NCI-H82 treated with DMSO at 0.1 percent for 48 hours (cell line): ENCODE results near the gene RTRAF.

Experiments
- DNase-seq: peaks from one replicate; lab custom pipeline; 2025; ENCODE audit not compliant: unreplicated experiment; lab: John Stamatoyannopoulos, UW

Gene RTRAF

DNA sequence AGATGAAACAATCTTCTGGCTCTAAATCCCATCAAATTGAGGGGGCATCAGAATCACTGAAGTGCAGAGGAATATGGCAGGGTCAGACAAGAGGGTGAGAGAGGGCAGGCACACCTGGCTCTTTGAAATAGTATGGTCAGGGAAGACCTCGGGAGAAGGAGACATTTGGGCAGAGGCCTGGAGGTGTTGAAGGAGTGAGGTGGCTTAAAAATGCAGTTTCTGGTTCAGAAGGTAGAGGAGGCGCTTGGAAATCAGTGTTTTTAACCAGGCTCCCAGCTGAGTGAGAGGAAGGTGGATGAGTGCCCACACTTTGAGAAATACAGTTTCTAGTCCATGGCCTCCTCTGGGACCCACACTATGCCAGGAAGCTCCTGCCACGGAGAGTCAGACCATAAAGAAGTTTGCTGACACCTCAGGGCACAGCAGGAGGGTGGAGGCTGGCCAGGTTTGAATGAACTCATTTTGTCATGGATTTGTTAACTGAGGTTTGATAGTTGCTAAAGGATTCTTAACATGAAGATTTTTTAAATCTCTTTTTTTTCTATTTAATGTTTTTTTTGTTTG, 59.4 kb downstream of the RTRAF start:
- DNase-seq: no peak

DNA sequence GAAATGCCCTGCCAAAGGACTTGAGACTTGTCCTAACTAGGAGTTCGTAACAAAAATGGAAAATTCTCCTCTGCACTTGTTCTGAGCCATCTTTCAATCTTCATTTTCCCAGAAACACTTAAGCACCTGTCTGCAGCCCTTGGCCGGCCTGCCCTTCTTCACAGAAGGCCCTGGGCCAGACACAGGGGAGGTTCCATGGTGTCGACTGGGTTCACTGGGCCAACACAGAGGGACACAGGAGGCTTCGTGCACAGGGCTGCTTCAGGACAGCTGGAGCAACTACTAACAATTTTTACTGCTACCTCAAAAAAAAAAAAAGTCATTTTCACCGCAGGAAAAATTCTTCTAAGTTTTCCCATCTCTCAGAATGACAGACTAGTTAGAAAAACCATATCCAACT, 59.9 kb downstream of the RTRAF start:
- no peak for DNase-seq

GRCh38 chr14:52049721-52050588, 60.6 kb downstream of the RTRAF start:
- DNase-seq: no peak

DNA sequence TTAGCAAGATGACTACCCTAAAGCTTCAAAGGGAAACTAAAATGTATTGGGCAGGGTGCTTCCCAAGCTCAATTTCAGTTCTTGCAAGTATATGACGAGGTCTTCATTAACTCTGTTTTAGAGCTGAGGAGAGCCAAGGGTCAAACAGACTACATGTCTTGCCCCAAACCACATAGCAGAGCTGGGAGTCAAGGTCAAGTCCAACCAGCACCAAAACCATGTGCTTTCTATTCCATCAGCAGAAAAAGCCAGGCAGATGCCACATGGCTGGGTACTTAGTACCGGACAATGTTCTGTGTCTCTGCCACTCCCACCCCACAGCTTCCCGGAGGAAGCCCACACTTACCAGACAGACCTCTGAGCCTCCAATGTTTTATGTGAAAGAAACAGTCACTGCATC, 61.9 kb downstream of the RTRAF start:
- no peak for DNase-seq

DNA sequence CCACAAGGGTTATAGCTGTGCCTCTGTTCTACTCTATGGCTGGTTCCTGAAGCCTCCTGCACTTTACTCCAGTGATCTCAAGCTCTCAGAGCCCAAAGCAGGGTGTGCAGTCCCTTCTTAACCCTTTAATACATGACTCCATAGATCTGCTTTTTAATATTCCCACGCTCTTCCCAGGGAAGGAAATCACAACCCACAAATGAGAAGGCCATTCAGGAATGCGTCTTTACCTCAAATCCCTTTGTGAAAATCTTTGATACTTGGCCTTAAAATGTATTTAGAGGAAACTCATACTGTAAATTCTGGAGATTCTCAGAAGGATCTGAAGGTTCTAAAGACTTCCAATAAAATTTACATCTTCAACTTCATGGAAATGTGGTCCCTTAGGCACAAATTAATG, 62.5 kb downstream of the RTRAF start:
- DNase-seq: no peak

DNA sequence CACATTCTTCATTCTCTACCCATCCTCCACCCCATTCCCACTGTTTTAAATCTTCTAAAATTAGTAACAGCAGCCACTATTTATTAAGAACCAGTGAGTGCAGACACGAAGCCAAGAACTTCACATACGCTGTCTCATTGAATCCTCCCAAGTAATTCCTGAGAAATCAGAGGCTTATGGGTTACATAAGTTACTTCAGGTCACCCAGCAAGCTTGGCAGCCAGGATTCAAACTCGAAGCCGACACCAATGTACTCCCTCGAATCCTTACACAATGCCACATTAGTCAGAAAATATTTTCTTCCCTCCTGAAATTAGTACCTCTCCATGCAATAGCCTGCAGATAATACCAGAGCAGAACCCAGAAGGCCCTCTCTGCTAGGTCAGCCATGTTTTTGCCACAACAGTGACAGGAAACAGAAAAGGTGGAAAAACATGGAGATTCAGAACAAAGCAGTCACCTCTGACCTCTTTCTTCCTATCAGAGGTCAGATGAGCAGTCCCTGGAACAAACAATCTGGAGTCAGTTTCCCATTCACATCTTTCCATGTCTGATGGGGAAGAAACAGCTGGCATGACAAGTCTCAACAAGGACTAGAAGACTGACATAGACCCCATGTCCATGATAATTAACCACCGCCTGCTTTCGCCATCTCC, 63.1 kb downstream of the RTRAF start:
- DNase-seq: no peak

DNA sequence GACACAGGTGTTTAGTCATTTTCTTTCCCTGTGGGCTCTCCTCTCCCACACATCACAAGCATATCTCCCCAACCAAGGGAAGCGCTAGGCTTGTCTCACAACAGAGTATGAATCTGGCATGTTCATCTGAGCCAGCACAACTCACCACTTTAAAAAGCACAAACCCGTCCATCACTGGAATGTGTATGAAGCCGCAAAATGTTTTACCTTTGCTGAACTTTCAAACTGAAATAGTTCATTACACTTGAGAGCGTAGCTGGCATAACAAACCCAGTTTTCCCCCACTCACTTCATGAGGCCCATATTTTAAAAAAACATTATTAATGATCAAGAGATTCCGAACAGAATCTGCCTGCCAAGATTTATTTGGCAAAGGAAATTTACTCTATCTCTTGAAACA, 63.7 kb downstream of the RTRAF start:
- DNase-seq: no peak

GRCh38 chr14:52054678-52055077, 65.3 kb downstream of the RTRAF start:
- DNase-seq: no peak

- DNase-seq: no peak
These were observed 65.8 kb downstream of the RTRAF start for GRCh38 chr14:52055167-52055566.

DNA sequence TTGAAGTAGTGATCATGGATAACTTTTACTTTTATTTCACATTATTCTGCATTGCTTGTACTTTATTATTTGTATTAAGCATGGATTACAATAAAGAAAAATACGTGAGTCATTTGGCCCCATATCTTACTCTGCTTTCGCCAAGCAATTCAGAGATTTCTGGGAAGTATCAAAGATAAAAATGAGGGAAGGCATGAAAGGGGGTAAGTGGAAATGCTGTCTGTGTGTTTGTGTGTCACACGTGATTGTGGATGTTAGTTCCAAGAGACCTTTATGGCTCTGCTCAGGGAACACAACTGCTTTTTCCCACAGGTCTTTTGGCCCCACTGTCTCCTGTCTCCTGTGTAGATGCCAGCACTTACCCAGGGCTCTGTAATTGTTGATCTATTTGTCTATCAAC, 69.0 kb downstream of the RTRAF start:
- no peak for DNase-seq

DNA sequence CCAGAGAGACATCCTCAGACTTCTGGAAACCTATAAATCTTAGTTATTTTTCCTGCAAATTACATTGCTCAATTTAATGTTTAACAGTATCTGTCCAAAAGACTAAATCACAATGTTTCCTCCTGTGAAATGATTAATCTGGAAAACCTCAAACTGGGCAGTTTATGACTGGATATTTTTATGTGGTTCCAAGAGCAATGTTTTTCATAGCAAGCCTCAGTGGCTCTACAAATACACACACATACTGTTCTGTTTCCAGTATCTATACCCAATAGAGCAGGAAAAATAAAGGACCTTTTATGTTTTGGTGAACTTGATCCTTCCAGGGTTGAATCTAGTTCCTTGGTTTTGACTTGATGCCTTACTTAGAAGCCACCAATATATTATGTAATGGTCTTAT, 70.3 kb downstream of the RTRAF start:
- no peak for DNase-seq

DNA sequence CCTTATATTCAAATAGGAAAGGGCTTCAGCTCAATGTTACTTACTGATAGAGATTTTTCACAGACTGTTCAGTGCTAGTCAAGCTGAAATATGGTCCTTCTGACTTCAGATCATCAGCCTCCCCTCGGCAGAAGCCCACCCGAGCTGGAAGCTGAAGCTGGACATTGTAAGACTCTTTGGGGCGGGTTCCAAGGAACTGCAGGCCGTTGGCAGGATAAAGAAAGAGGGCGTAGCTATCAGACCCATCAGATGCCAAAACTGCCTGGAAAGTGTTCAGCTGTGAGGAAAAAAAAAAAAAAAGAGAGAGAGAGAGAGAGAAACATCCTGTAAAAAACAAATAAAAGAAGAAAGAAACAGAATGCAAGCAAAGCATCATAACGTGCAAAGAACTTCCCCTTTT, 70.7 kb downstream of the RTRAF start:
- DNase-seq: no peak
